Mammary epithelial cell (primary cell): ENCODE measurements around the gene GON4L.

Experiments used
- EZH2 ChIP-seq: IDR thresholded peaks from 2 replicates; pipeline ENCODE4 v1.6.1; 2012; ENCODE audit warnings: low read length, inconsistent platforms, borderline replicate concordance
- TF ChIP-seq, protein P1 (sequence below), 2 donors: IDR thresholded peaks in 1 of 2; conservative IDR thresholded peaks in 1 of 2; 2 replicates each; pipeline ENCODE4 v1.5.1; 2011 to 2012; ENCODE audit warnings: inconsistent platforms in 2 of 2, low read length in 2 of 2, mild to moderate bottlenecking in 2 of 2, control low read depth in 1 of 2, low read depth in 1 of 2; ENCODE audit not compliant: insufficient read depth in 1 of 2; ENCODE audit errors: extremely low read depth in 1 of 2

DNA sequence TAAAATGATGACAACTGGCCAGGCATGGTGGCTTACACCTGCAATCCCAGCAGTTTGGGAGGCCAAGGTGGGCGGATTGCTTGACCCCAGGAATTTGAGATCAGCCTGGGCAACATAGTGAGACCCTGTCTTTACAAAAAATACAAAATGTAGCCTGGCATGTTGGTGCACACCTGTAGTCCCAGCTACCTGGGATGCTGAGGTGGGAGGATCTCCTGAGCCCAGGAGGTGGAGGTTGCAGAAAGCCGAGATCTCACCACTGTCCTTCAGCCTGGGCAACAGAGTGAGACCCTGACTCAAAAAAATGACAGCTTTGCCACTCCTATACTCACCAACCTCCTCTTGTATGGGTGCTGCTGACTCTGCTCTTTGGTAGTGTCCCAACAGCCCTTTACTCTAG, 20.9 kb upstream of the GON4L start:
- TF ChIP-seq, protein P1, sequence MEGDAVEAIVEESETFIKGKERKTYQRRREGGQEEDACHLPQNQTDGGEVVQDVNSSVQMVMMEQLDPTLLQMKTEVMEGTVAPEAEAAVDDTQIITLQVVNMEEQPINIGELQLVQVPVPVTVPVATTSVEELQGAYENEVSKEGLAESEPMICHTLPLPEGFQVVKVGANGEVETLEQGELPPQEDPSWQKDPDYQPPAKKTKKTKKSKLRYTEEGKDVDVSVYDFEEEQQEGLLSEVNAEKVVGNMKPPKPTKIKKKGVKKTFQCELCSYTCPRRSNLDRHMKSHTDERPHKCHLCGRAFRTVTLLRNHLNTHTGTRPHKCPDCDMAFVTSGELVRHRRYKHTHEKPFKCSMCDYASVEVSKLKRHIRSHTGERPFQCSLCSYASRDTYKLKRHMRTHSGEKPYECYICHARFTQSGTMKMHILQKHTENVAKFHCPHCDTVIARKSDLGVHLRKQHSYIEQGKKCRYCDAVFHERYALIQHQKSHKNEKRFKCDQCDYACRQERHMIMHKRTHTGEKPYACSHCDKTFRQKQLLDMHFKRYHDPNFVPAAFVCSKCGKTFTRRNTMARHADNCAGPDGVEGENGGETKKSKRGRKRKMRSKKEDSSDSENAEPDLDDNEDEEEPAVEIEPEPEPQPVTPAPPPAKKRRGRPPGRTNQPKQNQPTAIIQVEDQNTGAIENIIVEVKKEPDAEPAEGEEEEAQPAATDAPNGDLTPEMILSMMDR (conservative IDR thresholded peaks at IDR 0.05 in 1 of 2, IDR thresholded peaks at IDR 0.05 in 1 of 2; ENCODE audit: extremely low read depth in 1 of 2, insufficient read depth in 1 of 2, low read depth in 1 of 2, low read length in 2 of 2): no peak
- no peak for TF ChIP-seq EZH2
